Peyer's patch (tissue), 4 donors: Measurements from ENCODE around the gene AZU1.

Experiments used
- CTCF ChIP-seq, 6 experiments: fragments of 450-650 bp in 4 of 6; fragments of 200-600 bp in 2 of 6; sonication (generic) in 1 of 6; IDR thresholded peaks; one replicate each; pipeline ENCODE4 v1.5.1; 2017 to 2019; ENCODE audit warnings: antibody characterized with exemption in 6 of 6, mild to moderate bottlenecking in 3 of 6, moderate library complexity in 1 of 6
- POLR2A ChIP-seq, 2 donors: fragments of 450-650 bp; IDR thresholded peaks; one replicate each; pipeline ENCODE4 v1.5.1; 2017; ENCODE audit warnings: antibody characterized with exemption in 2 of 2, mild to moderate bottlenecking in 2 of 2, moderate library complexity in 2 of 2

GRCh38 chr19:854549-854948, 26.9 kb downstream of the AZU1 start:
- TF ChIP-seq CTCF (IDR thresholded peaks at IDR 0.05) (no peak), POLR2A (IDR thresholded peaks at IDR 0.05) (no peak)
